Measurements from ENCODE around the gene FRMPD2. TPM values are rescaled to one million over a fixed set of nuclear protein-coding genes. Genes with fewer than 3 reads are reported as not detected.

Gene FRMPD2
- polyA plus RNA-seq, 2 of the 4 experiments (the other 2 are of a cell fraction), result 0.13 to 0.15 TPM

- no peak for DNase-seq (ENCODE audit: low read depth in 1 of 2, low spot score in 1 of 2)
- Histone ChIP-seq H3K4me3 (no peak overlapping the region), H3K27ac (no peak overlapping the region), H3K9me3 (no peaks in the 10 kb centered on the region), H3K4me2 (no peak overlapping the region), H3K4me1 (no peaks in the 10 kb centered on the region)
- ChIA-PET POLR2A (no interaction called here), CTCF (interaction anchor here (1.4 to 1.7 kb wide), 2 partner anchors 29 to 191 kb away, joined by 3 to 4 read pairs; no protein-coding TSS in a partner anchor)
- FAIRE-seq, result no peak
- WGBS (ENCODE audit: missing lambda C conversion rate), result 80% methylated on average over 8 of the region's 8 CpGs
- no peak for TF ChIP-seq HEYL (CRISPR knock-in tag; IDR thresholded peaks at IDR 0.05)
- no peak for TF ChIP-seq CHD2 (IDR thresholded peaks at IDR 0.05; ENCODE audit: low read length, partially characterized antibody)
- TF ChIP-seq REST (IDR thresholded peaks at IDR 0.05), result no peak
- TF ChIP-seq TP53 (CRISPR knock-in tag; IDR thresholded peaks at IDR 0.05), result no peak
- TF ChIP-seq BCL3 (IDR thresholded peaks at IDR 0.05), result no peak
- no peak for TF ChIP-seq RARB (CRISPR knock-in tag; IDR thresholded peaks at IDR 0.05)
- TF ChIP-seq NPAS2 (CRISPR knock-in tag; IDR thresholded peaks at IDR 0.05; ENCODE audit: borderline replicate concordance), result no peak
- TF ChIP-seq BHLHE40 (IDR thresholded peaks at IDR 0.05; ENCODE audit: low read depth, low read length), result no peak
- TF ChIP-seq RFX5 (IDR thresholded peaks at IDR 0.05), result no peak
- no peak for TF ChIP-seq ELK1 (IDR thresholded peaks at IDR 0.05; ENCODE audit: low read depth, low read length)
- no peak for TF ChIP-seq FOSL2 (IDR thresholded peaks at IDR 0.05)
- no peak for TF ChIP-seq FOSL2 (CRISPR knock-in tag; IDR thresholded peaks at IDR 0.05)
- TF ChIP-seq HES2 (IDR thresholded peaks at IDR 0.05), result no peak
- no peak for TF ChIP-seq EP300 (IDR thresholded peaks at IDR 0.05)
- TF ChIP-seq MAX (IDR thresholded peaks at IDR 0.05), result no peak
- ATAC-seq, result no peak
Measured at GRCh38 chr10:48317321-48317990, 43.0 kb upstream of the FRMPD2 start.

- ATAC-seq, result no peak
- CTCF ChIA-PET, result no interaction called here
Measured at GRCh38 chr10:48316236-48316635, 41.7 kb upstream of the FRMPD2 start.

More at GRCh38 chr10:48316236-48316635, 41.7 kb upstream of the FRMPD2 start:
- TF ChIP-seq EHF (CRISPR knock-in tag; IDR thresholded peaks at IDR 0.05), result no peak
- TF ChIP-seq REST (IDR thresholded peaks at IDR 0.05), result no peak
- TF ChIP-seq PHF8 (IDR thresholded peaks at IDR 0.05; ENCODE audit: borderline replicate concordance, low read depth), result no peak
- TF ChIP-seq RCOR1 (IDR thresholded peaks at IDR 0.05; ENCODE audit: low read depth, low read length), result no peak
- no peak for TF ChIP-seq JUNB (IDR thresholded peaks at IDR 0.05)
- no peak for TF ChIP-seq KDM1A (IDR thresholded peaks at IDR 0.05; ENCODE audit: low read depth)
- TF ChIP-seq CEBPB (IDR thresholded peaks at IDR 0.05), result no peak
- no peak for TF ChIP-seq SMC3 (IDR thresholded peaks at IDR 0.05)
- FAIRE-seq (no peak), DNase-seq (ENCODE audit: low read depth in 1 of 2, low spot score in 1 of 2) (no peak)
- POLR2A ChIA-PET, result no interaction called here
- 63% methylated on average over 4 of the region's 4 CpGs for WGBS (ENCODE audit: missing lambda C conversion rate)
- H3K4me2 ChIP-seq, result no peak overlapping the region
- no peak overlapping the region for H3K27ac ChIP-seq
- no peaks in the 10 kb centered on the region for H3K9me3 ChIP-seq
- no peaks in the 10 kb centered on the region for H3K4me1 ChIP-seq
- H3K4me3 ChIP-seq, result no peak overlapping the region

Measured in A549 (cell line).